ENCODE data around the gene IGLL1. TPM values are rescaled to one million over a fixed set of nuclear protein-coding genes. Genes with fewer than 3 reads are reported as not detected.
"Not testable (repeated sequence)": the region's sequence is repeated elsewhere in the genome, so short reads cannot be mapped to it uniquely, and the experiment has no call there.

The IGLL1 gene
- total and polyA plus RNA-seq, 3 donors from 2014 or later, result 6.9 to 36.9 (median 24.6) TPM

DNA sequence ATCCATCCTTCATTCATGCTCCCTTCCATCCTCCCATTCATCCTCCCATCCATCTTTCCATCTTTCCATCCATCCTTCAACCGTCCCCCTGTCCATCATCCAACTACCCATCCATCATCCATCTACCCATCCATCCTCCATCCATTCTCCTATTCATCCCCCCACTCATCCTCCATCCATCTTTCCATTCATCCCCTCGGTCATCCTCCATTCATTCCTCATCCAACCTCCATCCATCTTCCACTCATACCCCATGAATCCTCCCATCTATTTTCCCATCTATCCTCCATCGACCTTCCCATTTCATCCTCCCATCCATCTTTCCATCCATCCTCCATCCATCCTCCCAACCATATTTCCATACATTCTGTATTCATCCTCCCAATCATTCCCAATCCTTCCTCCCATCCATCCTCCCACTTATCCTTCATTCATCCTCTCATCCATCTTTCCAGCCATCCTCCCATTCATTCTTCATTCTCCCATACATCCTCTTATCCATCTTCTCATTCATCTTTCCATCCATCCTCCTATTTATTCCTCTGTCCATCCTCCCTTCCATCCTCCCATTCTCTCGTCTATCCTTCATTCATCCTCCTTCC is 29.9 kb downstream of the IGLL1 start:
- no peak overlapping the region for H3K4me3 ChIP-seq
- no peaks in the 10 kb centered on the region for H3K27me3 ChIP-seq
- H3K4me1 ChIP-seq, result no peaks in the 10 kb centered on the region
- WGBS, 2 donors, result 82 to 89% methylated on average over 4 of the region's 4 CpGs
- TF ChIP-seq POLR2A (IDR thresholded peaks at IDR 0.05), result no peak
- H3K36me3 ChIP-seq (ENCODE audit: low read depth, missing control alignments), result no peaks in the 10 kb centered on the region
- H3K9me3 ChIP-seq, result no peaks in the 10 kb centered on the region
- no peak for DNase-seq
- H3K27ac ChIP-seq, result no peak overlapping the region
- intact Hi-C loops (cut with DNase I; ENCODE audit: low total_unique reads), result no loop called here

DNA sequence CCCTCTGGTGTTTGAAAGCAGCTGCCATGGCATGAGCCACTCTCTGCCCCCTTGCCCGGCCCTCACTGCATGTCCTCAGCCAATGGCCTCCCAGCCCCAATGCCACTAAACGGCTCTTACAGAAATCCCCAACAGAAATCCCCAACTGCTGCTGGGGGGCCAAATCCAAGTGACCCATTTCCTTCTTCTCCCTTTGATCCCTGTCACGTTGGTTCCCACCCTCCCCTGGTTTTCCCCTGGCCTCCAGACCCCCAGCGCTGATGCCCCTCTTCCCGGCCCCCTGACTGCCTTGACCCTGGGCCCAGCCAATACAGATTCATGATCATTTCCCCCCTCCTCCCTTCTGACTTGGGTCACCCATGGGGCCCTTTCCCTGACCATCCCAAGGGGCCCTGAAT is 30.9 kb downstream of the IGLL1 start:
- Histone ChIP-seq H3K36me3 (ENCODE audit: low read depth, missing control alignments) (no peaks in the 10 kb centered on the region), H3K27ac (no peak overlapping the region), H3K27me3 (no peaks in the 10 kb centered on the region), H3K4me3 (no peak overlapping the region), H3K9me3 (no peaks in the 10 kb centered on the region), H3K4me1 (no peaks in the 10 kb centered on the region)
- TF ChIP-seq CTCF (IDR thresholded peaks at IDR 0.05), result no peak
- WGBS, 2 donors, result 82 to 86% methylated on average over 5 of the region's 5 CpGs
- peak; percentile 0 for DNase-seq
- intact Hi-C loops (cut with DNase I; ENCODE audit: low total_unique reads), result no loop called here

DNA sequence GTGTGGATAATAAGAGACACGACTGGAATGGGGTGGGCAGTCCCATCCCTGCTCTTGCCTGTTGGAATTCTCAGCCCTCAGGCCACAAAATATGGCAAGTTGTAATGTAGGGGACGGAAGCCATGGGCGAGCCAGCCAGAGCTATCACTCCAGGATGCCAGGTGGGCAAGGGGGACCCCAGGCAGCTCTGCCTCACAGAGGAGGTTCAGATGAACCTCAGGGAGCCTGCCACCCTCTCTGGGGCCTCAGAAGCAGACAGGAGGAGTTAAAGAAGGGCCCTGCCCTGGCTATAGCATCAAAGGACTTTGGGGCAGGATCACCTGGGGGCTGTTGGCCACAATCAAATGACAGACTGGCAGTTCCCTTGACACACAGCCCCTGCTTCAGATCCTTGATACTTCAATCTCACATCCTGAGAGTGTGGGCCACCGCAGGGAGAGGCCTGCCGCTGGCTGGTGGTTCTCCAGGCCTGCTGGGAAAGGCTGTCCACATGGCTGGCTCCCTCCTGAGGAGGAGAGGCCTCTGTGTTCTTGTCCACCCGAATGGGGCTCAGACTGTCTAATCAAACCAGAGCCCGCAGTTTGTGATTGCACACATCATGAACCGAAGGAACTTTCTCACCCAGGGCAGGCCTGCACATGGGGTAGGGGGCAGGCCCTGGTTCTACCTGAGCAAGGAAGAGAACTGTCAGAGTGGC is 31.4 kb downstream of the IGLL1 start:
- 81 to 84% methylated on average over 6 to 8 of the region's 8 CpGs for WGBS, 2 donors
- no peak overlapping the region for H3K4me3 ChIP-seq
- intact Hi-C loops (cut with DNase I; ENCODE audit: low total_unique reads), result no loop called here
- no peak overlapping the region for H3K27ac ChIP-seq
- H3K27me3 ChIP-seq, result no peaks in the 10 kb centered on the region
- no peaks in the 10 kb centered on the region for H3K36me3 ChIP-seq (ENCODE audit: low read depth, missing control alignments)
- no peaks in the 10 kb centered on the region for H3K4me1 ChIP-seq
- no peak for TF ChIP-seq POLR2A (IDR thresholded peaks at IDR 0.05)
- TF ChIP-seq CTCF (IDR thresholded peaks at IDR 0.05), result no peak
- H3K9me3 ChIP-seq, result no peaks in the 10 kb centered on the region
- peak; percentile 5 for DNase-seq

DNA sequence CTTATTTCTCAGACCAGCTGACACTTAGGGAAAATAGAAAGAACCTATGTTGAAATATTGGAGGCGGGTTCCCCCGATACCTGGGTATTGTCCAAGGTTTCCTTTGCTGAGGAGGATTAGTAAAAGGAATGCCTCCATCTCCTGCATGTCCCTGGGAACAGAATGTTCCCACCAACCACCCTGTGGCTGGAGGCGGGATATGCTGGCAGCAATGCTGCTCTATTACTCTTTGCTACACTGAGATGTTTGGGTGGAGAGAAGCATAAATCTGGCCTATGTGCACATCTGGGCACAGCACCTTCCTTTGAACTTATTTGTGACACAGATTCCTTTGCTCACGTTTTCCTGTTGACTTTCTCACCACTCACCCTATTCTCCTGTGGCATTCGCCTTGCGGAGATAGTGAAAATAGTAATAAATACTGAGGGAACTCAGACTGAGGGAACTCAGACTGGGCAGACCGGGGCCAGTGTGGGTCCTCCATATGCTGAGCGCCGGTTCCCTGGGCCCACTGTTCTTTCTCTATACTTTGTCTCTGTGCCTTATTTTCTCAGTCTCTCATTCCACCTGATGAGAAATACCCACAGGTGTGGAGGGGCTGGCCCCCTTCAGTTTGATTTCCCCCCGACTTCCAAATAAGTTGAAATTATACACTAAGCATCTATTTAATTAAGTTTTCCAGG is 32.1 kb downstream of the IGLL1 start:
- H3K27ac ChIP-seq, result no peak overlapping the region
- H3K4me3 ChIP-seq, result no peak overlapping the region
- H3K4me1 ChIP-seq, result no peaks in the 10 kb centered on the region
- WGBS, 2 donors, result 75 to 84% methylated on average over 10 of the region's 10 CpGs
- no peaks in the 10 kb centered on the region for H3K36me3 ChIP-seq (ENCODE audit: low read depth, missing control alignments)
- TF ChIP-seq POLR2A (IDR thresholded peaks at IDR 0.05), result no peak
- no peak for TF ChIP-seq CTCF (IDR thresholded peaks at IDR 0.05)
- H3K27me3 ChIP-seq, result no peaks in the 10 kb centered on the region
- H3K9me3 ChIP-seq, result no peaks in the 10 kb centered on the region
- intact Hi-C loops (cut with DNase I; ENCODE audit: low total_unique reads), result no loop called here
- DNase-seq, result peak; percentile 14

GRCh38 chr22:23547382-23547781 is 32.7 kb downstream of the IGLL1 start:
- H3K4me1 ChIP-seq; H3K36me3 ChIP-seq (ENCODE audit: low read depth, missing control alignments); H3K4me3 ChIP-seq; H3K27ac ChIP-seq; DNase-seq; H3K27me3 ChIP-seq; H3K9me3 ChIP-seq; intact Hi-C loops (cut with DNase I; ENCODE audit: low total_unique reads): not testable (repeated sequence)
- 90 to 93% methylated on average over 5 of the region's 5 CpGs for WGBS, 2 donors

All from testis (tissue), 3 donors.